C4-2B (cell line): ENCODE results near the gene CNRIP1.

Source experiments
- H3K27ac ChIP-seq: fragments of 450-650 bp; 2 replicates; pipeline ENCODE4 v1.5.1; 2017
- CTCF ChIP-seq: fragments of 450-650 bp; conservative IDR thresholded peaks from 2 replicates; pipeline ENCODE4 v1.5.1; 2017; ENCODE audit warnings: mild to moderate bottlenecking
- ZFX ChIP-seq: fragments of 450-650 bp; IDR thresholded peaks from 2 replicates; pipeline ENCODE4 v1.6.1; 2017

The CNRIP1 gene

DNA sequence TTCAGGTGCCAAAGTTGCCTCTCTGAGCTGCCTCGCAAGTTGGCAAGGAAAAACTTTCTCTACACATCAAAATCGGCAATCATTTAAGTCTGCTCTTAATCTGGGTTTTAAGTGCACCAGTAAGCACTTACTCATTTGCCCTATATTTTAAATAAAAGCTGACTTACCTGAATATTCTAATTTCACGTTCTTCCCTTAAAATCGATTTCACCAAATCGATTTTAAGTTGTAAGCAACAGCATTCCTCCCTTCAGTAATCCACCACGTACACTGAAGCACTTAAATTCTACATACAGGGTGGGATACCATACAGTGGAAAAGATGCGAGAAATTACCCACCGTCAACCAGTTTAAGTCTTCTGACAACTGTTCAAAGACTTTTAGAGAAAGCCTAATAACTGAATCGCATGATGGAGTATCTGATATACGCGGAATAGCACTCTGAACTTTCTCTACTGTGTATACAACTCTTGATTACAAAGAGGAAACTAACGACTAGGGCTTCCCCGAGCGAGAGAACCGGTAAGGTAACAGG lies 69.0 kb downstream of the CNRIP1 start:
- H3K27ac ChIP-seq: peak overlapping the region; percentile 92
- TF ChIP-seq CTCF (no peak), ZFX (no peak)

- no peak overlapping the region for H3K27ac ChIP-seq
- no peak for TF ChIP-seq ZFX
- no peak for TF ChIP-seq CTCF
Measured at GRCh38 chr2:68250196-68250595, 69.6 kb downstream of the CNRIP1 start.

DNA sequence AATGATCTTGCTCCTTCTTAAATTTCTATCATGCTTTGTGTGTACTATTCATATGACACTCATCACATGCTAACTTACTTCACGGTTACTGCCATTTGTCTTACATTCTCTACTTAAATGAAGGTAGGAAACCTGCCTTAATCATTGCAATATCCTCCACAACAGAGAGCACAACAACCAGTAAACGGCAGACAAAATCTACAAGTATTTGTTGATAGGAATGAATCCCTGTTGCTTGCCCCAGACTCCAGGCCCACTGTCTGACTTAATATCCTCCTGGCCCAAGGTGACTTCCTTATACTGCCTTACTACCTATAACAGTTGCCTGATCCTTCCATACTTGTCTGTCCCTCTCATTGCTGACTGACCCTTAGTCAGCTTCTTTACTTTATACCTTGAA lies 70.9 kb downstream of the CNRIP1 start:
- H3K27ac ChIP-seq: no peak overlapping the region
- TF ChIP-seq CTCF: no peak
- TF ChIP-seq ZFX: no peak

DNA sequence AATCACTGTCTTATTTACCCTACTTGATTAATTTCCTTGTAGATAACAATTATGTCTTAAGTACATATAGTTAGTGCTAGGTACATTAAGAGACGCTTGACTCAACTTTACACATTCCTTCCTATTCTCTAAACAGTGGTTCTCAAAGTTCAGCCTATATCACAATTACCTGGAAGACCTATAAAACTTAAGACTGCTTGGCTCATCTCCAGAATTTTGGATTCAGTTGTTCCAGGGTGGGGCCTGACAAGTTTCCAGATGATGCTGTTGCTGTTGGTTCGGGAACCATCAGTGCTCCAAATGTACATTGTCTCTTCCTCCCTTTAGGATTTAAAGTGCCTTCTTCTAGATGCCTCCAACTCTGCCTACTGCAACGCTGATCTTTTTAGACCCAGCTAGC lies 71.4 kb downstream of the CNRIP1 start:
- TF ChIP-seq ZFX: no peak
- no peak overlapping the region for H3K27ac ChIP-seq

DNA sequence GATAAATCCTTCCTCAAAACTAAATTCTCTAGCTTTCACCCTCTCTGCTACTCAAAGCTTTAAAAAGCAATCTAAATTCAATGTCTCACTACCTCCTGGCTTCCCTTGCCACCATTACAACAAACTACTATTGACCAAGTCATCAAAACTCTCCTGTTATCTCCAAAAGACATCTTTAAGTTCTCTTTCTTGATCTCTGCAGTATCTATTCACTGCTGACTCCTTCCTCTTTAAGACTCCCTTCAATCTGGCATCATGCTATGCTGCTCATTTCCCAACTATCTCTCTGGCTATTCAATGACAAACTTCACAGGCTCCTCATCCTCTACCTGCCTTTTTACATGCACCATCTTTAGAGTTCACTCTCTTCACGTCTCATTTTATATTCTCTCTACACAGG lies 73.4 kb downstream of the CNRIP1 start:
- H3K27ac ChIP-seq: no peak overlapping the region

GRCh38 chr2:68245672-68246071 lies 74.1 kb downstream of the CNRIP1 start:
- TF ChIP-seq ZFX (no peak), CTCF (no peak)
- no peak overlapping the region for H3K27ac ChIP-seq

More for the DNA sequence above, 73.4 kb downstream of the CNRIP1 start:
- TF ChIP-seq ZFX: no peak
- no peak for TF ChIP-seq CTCF

GRCh38 chr2:68245066-68245465 lies 74.7 kb downstream of the CNRIP1 start:
- TF ChIP-seq ZFX (no peak), CTCF (no peak)
- no peak overlapping the region for H3K27ac ChIP-seq

DNA sequence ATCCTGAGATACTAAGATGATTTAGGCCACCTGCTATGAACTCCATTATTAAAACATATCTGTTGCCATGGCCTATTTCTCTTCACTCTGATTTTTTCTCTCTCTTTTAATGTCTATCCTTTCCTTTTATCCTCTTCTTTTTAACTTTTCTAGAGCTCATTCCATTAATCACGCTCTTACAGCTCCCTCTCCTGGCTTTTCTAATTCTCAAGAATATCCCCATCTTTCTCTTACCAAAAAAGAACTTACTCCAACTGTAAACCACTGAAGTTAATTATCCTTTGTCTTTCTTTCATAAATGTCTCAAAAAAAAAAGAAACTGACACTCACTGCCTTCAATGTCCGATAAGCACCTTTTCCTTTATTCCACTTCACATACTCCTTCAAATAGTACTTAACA lies 75.3 kb downstream of the CNRIP1 start:
- TF ChIP-seq CTCF: no peak
- no peak for TF ChIP-seq ZFX
- H3K27ac ChIP-seq: no peak overlapping the region
